ENCODE results near the gene MX1.

The MX1 gene

DNA sequence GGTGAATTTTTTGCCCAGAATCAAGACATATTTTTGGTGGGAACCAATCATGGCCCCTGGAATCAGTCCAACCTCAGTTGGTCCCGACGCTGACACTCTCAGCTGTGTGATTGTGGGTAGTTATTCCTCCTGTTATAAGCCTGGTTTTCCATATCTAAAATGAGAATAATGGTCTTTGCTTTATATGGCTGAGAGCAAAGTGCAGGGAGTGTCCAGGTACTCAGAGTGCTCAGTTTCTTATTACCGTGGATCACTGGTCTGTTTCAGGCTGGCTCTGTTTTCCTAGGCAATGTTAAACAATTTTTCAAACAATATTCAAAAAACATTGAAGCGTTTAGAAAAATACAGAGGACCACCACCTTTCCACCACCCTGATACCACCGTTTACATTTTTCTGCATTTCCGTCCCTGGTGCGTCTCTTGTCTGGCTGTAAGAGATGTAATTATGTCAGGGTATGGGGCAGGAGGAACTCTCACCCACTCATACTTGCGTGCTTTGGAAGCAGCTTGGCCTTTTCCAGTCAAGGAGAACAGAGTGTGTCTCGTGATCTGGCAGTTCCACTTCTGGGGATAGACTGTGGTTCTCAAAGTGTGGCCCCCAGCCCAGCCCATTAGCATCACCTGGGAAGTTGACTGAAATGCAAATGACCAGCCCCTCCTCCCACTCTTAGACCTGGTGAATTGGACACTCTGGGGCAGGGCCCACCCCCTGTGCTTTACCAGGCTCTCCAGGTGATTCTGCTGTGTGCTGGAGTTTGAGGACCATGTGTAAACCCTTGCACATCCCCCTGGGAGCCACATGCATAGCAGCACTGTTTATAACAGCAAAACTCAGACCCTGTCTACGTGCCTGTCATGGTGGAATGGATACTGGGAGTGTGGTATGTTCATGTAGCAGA is 6.8 kb downstream of the MX1 start:
- DNase-seq = no peak

DNA sequence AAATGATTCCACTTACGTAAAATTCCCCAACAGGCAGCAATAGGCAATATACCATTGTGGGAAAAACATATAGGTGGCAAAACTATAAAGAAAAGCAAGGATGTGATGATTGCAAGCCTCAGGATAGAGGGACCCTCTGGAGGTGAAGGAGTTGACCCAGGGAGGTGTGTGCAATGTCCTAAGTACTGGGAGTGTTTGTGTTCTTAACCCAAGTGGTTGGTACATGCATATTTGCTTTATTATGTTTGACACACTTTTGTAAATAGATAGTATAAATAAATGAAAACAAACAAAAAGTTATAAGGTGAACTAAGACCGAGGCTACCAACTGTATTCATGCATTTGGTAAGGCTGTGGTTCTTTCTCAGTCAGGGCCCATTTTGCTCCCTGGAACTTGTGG is 7.5 kb downstream of the MX1 start:
- DNase-seq = no peak

DNA sequence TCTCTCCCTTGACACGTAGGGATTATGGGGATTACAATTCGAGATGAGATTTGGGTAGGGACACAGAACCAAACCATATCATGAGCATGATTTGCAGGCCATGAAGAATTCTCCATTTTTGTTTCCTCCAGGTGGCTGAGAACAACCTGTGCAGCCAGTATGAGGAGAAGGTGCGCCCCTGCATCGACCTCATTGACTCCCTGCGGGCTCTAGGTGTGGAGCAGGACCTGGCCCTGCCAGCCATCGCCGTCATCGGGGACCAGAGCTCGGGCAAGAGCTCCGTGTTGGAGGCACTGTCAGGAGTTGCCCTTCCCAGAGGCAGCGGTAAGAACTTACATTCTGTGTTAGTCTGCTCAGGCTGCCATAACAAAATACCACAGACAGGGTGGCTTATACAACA is 9.7 kb downstream of the MX1 start:
- DNase-seq = no peak

DNA sequence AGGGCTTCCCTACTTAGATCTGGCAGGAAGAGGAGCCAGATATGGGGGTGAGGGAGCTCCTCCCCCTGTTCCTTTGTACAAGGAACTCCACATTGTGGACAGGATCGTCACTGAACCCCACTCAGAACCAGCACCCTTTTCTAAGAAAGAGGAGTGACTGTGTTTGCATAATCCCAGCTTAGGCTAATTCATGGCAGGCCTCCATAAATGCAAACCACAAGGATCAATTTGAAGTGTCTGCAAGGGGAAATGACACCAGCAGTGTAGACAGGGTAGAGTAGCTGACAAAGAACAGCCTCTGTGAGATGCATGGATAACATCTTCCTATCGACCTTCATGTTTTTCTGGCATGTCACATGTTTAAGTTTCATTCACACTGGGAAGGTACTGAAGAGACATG is 11.7 kb downstream of the MX1 start:
- DNase-seq = no peak

DNA sequence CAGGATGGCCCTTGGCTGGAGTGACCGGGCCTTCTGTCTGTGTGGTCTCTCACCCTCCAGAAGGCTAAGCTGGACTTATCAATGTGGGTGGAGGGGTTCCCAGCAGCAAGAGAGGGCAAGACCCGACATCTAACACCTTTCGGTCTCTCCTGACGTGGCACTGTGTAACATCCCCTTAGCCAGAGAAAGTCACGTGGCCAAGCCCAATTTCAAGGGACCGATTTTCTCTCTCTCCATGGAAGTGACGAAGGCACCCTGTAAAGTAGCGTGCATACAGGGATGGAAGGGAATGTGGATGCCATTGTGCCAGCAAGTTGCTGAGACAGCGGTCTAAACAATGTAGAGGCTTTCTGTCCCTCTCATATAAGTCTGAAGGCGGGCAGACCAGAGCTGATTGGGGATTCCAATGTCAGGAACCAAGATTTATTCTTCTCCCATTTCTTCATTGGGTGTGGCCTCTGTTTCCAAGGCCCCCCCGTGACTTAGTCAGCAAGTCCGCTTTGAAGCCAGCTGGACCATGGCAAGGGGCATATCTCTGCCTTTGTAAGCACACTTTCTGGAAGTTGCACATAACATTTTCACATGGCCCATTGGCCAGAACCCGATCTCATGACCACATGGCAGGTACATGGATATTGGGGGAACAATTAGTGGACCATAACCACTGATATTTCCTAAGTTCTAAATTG is 12.5 kb downstream of the MX1 start:
- DNase-seq = no peak

DNA sequence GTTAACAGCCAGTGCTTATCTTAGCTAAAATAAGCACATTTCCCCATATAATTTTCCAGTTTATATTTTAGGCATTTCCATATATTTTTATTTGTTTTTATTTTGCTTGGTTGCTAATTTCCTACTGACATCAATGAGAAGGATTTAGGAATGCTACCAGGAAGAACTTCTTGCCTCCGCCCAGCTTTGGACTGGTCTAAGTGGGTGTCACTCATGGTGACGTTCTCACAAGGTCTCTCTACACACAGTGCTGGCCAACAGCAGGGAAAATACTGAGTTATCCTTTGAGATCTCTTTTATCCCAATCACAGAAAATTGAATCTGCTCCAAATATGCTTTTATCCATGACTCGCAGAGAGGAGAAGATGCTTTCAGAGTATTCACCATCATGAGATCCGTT is 13.2 kb downstream of the MX1 start:
- no peak for DNase-seq

DNA sequence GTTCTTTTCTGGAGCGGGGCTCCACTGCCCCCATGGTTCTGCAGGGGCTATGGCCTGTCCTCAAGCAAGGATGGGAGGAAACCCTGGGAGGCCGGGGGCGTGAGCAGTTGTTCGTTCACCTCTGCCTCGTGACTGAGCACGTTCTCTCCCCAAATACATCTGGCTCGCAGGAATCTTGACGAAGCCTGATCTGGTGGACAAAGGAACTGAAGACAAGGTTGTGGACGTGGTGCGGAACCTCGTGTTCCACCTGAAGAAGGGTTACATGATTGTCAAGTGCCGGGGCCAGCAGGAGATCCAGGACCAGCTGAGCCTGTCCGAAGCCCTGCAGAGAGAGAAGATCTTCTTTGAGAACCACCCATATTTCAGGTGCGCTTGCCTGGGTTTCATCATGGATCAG is 15.5 kb downstream of the MX1 start:
- no peak for DNase-seq

DNA sequence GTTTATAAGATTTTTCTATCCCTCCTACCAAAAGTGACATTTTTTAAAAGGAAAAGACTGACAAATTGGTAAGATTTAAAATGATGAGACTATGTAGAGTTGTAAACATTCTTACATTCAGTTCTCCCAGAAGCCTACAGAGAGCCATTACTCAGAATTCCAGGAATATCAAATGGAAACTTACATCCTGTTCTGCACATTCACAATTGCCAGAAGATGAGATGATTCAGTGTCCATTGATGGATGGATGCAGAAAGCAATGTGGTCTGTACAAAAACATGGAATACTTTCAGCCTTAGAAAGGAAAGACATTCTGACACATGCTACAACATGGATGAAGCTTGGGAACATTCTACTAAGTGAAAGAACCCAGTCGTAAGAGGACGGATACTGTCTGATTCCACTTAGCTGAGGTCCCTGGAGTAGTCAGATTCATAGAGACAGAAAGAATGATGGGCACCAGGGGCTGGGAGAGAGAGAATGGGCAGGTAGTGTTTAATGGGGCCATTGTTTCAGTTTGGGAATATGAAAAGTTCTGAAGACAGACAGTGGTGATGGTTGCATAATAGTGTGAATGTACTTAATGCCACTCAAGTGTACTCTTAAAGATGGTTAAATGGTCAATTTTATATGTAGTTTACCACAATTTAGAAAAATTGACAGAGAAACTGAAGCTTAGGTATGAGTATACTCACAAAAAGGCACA is 16.6 kb downstream of the MX1 start:
- no peak for DNase-seq

DNA sequence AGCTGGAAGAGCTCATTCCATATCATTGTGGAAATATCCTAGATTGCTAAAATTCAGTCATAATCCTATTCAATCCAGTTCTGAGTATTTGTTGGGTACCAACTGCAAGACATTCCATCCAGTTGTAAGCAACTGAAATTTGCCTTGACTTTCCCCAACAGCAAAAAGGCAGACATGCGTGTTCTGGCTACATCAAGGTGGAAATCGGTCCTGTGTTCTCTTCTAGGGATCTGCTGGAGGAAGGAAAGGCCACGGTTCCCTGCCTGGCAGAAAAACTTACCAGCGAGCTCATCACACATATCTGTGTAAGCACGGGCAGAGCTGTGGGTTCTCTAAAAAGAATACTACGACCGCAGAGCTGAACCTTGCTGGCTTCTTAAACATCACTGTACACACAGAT is 17.5 kb downstream of the MX1 start:
- DNase-seq = no peak

DNA sequence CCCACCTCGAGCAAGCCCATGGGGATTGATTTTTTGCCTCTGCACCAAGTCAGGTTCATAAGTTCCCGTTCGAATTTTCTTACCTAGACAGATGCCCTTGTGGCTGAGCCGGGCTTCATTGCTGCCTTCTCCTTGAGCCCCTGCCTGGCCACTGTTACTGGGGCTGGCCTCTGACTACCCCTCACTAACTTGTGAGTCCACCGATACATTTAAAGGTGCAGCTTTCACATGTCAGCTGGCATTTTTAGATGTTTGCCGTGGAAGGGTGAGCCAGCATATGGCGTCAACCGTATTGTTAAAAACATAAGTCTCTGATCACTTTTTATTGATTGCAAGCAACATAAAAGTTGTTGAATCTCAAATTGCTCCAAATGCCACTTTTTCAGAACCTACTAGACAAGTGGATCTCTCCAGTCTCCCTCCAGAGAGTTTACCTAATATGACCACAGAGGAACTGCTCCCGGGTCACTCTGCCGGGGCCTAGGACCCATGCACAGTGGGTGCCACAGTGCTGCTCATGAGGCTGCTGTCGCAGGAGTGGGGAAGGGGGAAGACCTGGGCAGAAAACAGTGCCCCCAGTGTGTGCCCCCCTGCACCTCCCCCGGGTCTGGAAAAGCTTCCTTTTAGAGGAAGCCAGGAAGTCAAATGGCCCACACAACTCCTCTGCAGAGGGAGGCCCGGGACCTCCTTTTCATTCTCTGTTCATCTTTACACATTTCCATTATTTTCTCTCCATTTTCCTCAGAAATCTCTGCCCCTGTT is 18.8 kb downstream of the MX1 start:
- no peak for DNase-seq

DNA sequence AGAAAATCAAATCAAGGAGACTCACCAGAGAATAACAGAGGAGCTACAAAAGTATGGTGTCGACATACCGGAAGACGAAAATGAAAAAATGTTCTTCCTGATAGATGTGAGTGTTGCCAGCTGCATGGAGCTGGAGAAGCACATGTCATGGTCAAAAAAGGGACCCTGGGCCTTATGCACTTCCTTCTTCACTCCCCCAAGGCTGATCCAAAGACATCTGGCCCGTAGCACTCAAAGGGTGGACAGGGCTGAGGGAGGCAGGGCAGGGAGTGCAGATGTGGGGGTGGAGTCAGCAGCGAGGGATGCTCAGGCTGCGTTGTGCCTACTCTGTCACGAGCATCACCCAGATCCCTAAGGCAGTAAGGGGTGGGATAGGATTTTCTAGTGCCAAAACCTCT is 19.4 kb downstream of the MX1 start:
- DNase-seq = no peak

DNA sequence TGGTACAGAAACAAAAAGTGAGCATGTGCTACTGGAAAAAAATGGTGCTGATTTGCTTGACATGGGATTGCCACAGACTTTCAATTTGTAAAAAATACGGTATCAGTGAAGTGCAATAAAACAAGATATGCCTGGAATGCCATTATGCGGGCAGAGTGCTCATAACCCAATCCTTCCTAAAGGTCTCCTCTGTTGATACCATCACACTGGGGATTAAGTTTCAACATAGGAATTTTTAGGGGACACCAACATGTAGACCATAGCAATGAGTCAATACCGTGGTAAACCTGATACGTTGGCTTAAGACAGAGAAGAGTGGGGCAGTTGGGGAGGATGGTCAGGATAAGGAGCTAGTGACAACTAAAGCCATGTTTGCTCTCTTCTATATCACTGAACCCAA is 20.5 kb downstream of the MX1 start:
- DNase-seq = no peak

DNA sequence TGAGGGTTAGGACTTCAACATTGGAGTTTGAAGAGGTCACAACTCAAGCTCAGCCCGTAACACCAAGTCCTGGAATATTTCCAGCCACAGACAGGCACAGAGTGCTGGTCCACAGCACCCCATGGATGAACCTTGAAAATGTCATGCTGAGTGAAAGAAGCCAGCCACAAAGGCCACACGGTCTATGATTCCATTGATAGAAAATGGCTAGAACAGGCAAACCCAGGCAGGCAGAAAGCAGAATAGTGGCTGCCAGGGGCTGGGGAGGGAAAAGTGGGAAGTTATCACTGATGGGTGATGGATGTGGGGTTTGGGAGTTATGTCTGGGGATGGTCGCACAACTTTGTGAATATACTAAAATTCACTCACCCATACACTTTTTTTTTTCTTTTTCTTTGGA is 21.3 kb downstream of the MX1 start:
- no peak for DNase-seq

DNA sequence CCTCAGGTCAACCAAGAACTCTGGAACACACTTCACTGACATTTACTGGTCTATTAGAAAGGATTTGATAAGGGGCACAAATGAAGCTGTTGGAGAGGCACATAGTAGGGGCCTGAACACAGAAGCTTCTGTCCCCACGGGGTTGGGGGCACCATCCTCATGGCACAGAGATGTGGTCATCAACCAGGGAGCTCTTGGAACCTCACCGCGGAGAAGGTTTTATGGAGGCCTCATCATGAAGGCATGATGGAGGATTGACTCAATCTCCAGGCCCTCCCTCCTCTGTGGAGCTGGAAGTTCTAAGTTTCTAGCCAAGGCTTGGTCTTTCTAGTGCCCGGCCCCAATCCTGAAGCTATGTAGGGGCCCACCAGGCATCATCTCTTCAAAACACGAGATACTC is 23.6 kb downstream of the MX1 start:
- no peak for DNase-seq

DNA sequence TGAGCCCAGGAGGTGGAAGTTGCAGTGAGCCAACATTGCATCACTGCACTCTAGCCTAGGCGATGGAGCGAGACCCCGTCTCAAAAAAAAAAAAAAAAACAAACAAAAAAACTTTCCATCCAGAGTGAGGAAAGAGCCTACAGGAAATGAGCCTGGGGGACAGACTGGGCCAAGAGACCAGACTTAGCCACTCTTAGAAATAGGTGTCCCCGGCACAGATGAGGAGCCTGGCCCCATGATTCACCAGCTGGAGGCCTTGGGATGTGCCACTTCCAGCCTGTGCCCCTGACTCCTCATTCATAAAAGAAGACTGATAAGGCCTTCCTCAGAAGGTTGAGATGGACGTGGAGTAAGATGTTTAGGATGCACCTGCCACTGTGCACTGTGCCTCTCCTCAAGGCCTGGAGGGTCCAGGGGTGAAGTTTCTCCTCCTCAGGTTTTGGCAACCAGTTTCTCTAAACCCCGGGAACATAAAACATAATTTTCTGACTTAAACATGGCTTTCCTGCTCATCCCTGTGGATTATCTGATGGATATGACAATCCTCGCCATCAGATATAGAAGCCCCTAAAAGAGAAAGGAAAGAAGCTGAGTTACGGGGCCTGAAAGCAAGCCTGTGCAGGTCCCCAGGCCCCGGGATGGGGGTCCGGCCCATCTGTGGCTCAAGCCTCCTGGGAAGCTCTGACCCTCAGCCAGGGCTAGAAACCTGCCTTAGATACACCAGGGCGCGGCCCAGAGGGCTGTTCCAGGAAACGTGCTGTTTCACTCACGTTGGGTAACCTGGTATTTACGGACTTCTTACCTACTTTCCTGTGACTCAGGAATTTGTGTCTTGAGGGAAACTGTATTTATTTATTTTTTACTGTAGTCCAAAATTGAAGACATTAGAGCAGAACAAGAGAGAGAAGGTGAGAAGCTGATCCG is 26.0 kb downstream of the MX1 start:
- DNase-seq = no peak

DNA sequence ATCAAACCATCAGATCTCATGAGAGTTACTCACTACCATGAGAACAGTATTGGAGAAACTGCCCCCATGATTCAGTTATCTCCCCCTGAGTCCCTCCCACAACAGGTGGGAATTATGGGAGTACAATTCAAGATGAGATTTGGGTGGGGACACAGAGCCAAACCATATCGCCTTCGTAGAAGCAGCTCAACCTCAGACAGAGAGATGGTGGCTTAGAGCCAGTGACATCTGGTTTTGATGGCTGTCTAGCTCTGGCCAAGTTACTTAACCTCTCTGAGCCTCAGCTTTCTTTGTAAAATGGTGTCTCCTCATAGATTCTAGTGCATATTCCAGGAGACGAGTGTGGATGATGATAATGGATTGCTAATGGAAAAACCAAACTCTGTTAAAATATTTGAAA is 27.2 kb downstream of the MX1 start:
- no peak for DNase-seq

DNA sequence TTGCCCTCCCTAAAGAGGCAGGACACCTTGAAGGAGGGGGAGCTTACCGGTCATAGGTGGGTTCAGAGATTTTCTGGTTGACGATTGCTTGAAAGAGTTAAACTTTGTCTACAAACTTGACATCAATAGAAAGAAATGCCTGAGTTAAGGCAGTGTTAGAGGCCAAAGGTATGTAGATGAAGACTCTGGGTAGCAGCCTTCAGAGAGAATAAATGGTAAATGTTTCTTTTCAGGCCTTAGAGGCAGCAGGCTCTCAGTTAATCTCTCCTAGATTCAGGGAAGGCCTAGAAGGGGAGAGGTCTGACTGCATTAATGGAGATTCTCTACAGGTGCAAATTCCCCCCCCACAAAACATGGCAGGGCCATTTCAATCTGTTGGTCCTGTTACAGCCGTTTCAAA is 27.7 kb downstream of the MX1 start:
- no peak for DNase-seq

DNA sequence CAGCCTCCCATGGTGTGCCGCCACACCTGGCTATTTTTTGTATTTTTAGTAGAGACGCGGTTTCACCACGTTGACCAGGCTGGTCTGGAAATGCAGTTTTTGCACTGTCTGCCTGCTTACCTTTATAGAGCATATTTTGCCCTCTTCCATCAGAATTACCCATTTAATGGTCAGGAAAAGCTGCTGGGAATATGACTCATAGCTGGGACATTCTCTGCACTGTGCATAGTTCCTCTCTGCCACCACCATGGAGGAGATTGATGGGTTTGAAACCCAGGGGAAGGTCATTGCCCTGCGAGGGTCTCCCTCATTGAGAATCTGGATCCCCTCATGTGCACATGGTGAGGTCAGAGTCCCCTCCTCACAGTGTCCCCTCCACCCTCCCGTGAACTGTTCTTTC is 32.1 kb downstream of the MX1 start:
- no peak for DNase-seq

DNA sequence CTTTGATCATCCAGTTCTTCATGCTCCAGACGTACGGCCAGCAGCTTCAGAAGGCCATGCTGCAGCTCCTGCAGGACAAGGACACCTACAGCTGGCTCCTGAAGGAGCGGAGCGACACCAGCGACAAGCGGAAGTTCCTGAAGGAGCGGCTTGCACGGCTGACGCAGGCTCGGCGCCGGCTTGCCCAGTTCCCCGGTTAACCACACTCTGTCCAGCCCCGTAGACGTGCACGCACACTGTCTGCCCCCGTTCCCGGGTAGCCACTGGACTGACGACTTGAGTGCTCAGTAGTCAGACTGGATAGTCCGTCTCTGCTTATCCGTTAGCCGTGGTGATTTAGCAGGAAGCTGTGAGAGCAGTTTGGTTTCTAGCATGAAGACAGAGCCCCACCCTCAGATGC is 32.5 kb downstream of the MX1 start:
- DNase-seq = no peak

DNA sequence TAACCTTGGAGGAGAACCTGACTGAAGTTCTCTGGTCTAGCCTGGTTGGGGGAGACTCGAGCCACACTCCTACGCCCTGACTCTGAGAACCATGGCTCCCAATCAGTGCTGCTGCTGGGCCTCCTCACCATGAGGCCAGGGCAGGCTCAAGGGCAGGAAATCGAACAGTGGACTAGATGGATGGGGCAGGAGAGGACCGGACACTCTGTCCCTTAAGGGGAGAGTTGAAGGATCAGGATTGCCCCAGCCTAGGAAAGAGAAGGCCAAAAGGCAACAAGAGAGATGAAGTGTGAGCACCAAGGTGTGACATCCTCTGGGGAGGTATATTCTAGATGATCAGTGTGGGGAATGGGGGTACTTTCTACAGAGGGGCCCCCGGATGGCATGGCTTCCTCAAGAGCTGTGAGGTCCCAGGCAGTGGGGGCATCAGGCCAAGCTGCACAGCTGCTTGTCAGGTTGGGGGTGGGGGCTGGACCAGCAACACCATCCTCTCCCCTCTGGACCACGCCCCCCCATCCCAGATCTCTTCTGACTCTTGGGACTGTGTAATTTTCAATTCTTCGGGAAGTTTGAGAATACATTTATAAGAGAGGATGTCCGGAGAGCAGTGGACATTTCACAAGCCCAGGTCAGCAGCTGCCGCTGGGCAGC is 34.0 kb downstream of the MX1 start:
- DNase-seq = no peak

Measured in NCI-H187 treated with DMSO at 0.1 percent for 48 hours (cell line).